A549 (cell line): ENCODE measurements around the gene LDLRAD3.

ENCODE experiments used
- CTCF ChIP-seq: fragments of >200 bp; sonication (Bioruptor Twin); formaldehyde crosslinking; IDR thresholded peaks from 3 replicates; pipeline ENCODE4 v1.5.1; 2016
- ELK1 ChIP-seq: fragments of 150-350 bp; IDR thresholded peaks from 2 replicates; pipeline ENCODE4 v1.6.1; 2014; ENCODE audit warnings: low read depth, mild to moderate bottlenecking, low read length
- FOSL2 ChIP-seq, 2 experiments: fragments of 450-650 bp in 1 of 2; fragments of >200 bp in 1 of 2; sonication (Bioruptor Twin) in 1 of 2; formaldehyde crosslinking; IDR thresholded peaks; 2 replicates each; pipeline versions ENCODE4 v1.5.0 to v1.6.1; 2016 to 2020; ENCODE audit warnings: mild to moderate bottlenecking in 1 of 2, moderate library complexity in 1 of 2
- HDAC2 ChIP-seq: fragments of 200-600 bp; sonication (generic); IDR thresholded peaks from 2 replicates; pipeline ENCODE4 v1.6.1; 2016
- KDM1A ChIP-seq: fragments of 200-600 bp; sonication (generic); IDR thresholded peaks from 2 replicates; pipeline ENCODE4 v1.6.1; 2016; ENCODE audit warnings: low read depth, mild to moderate bottlenecking
- MAFK ChIP-seq: fragments of 450-650 bp; IDR thresholded peaks from 2 replicates; pipeline ENCODE4 v1.6.1; 2014; ENCODE audit not compliant: partially characterized antibody
- MAX ChIP-seq: IDR thresholded peaks from 2 replicates; pipeline ENCODE4 v1.6.1; 2012
- POLR2A ChIP-seq: IDR thresholded peaks from 2 replicates; pipeline ENCODE4 v1.6.1; 2012; ENCODE audit warnings: mild to moderate bottlenecking, low read length
- RAD21 ChIP-seq, 2 experiments: fragments of >200 bp in 1 of 2; sonication (Bioruptor Twin) in 1 of 2; formaldehyde crosslinking in 1 of 2; IDR thresholded peaks in 1 of 2; conservative IDR thresholded peaks in 1 of 2; 2 replicates in 1 of 2; 3 replicates in 1 of 2; pipeline ENCODE4 v1.6.1; 2012 to 2018; ENCODE audit warnings: inconsistent platforms in 1 of 2

- no peak for TF ChIP-seq MAX
- TF ChIP-seq HDAC2 = no peak
- no peak for TF ChIP-seq CTCF
- no peak for TF ChIP-seq ELK1
- no peak for TF ChIP-seq KDM1A
- no peak for TF ChIP-seq RAD21 (conservative IDR thresholded peaks at IDR 0.05 in 1 of 2, IDR thresholded peaks at IDR 0.05 in 1 of 2)
- no peak for TF ChIP-seq POLR2A
- TF ChIP-seq FOSL2 (IDR thresholded peaks at IDR 0.05) = no peak
- no peak for TF ChIP-seq FOSL2 (CRISPR knock-in tag; IDR thresholded peaks at IDR 0.05)
- TF ChIP-seq MAFK = no peak
Measured at GRCh38 chr11:36105743-36106581, 162.1 kb downstream of the LDLRAD3 start.
